ENCODE data around the gene RRP1. TPM values are rescaled to one million over a fixed set of nuclear protein-coding genes. Genes with fewer than 3 reads are reported as not detected.

Gene RRP1
- total RNA-seq, 1 donor from 2014 or later = 19.0 TPM

DNA sequence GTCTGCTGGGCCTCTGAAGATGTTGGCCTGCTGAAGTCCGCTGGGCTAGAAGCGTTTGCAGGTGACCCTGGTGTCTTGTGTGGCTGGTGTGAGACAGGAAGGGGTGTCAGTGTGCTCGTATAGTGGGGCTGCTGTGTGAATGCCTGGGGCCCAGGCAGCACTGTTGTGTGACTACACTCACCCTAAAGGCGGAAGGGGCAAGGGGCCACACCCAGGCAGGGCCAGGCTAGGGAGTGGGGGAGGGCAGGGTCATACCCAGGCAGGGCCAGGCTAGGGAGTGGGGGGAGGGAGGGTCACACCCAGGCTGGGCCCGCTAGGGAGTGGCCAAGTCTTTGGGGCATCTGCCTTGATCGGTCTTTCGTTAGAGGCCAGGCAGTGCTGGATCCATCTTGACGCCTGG lies 45.4 kb upstream of the RRP1 start:
- no peak overlapping the region for H3K4me3 ChIP-seq
- TF ChIP-seq, protein P1, sequence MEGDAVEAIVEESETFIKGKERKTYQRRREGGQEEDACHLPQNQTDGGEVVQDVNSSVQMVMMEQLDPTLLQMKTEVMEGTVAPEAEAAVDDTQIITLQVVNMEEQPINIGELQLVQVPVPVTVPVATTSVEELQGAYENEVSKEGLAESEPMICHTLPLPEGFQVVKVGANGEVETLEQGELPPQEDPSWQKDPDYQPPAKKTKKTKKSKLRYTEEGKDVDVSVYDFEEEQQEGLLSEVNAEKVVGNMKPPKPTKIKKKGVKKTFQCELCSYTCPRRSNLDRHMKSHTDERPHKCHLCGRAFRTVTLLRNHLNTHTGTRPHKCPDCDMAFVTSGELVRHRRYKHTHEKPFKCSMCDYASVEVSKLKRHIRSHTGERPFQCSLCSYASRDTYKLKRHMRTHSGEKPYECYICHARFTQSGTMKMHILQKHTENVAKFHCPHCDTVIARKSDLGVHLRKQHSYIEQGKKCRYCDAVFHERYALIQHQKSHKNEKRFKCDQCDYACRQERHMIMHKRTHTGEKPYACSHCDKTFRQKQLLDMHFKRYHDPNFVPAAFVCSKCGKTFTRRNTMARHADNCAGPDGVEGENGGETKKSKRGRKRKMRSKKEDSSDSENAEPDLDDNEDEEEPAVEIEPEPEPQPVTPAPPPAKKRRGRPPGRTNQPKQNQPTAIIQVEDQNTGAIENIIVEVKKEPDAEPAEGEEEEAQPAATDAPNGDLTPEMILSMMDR (IDR thresholded peaks at IDR 0.05) = no peak
- peaks cover 58% of the 10 kb centered on the region for H3K36me3 ChIP-seq
- ATAC-seq (peak; percentile 41), DNase-seq (no peak)
- no peak overlapping the region for H3K27ac ChIP-seq
- intact Hi-C loops (cut with DNase I) = no loop called here
- H3K4me1 ChIP-seq = no peaks in the 10 kb centered on the region
- no peaks in the 10 kb centered on the region for H3K9me3 ChIP-seq
- H3K27me3 ChIP-seq = no peaks in the 10 kb centered on the region

DNA sequence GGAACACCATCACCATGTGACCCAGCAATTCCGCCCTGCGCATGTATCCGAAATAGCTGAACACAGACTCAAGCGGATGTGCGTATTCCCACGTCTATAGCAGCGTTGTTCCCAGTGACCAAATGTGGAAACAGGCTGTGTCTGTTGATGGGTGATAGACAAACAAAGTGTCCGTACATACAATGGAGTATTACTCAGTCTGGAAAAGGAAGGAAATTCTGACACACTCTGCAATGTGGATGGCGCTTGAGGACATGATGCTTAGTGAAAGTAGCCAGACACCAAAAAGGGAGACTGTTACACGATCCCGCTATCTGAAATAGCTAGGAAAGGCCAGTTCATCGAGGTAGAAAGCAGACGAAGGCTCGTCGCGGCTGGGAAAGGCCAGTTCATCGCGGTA lies 44.7 kb upstream of the RRP1 start:
- Histone ChIP-seq H3K9me3 (no peaks in the 10 kb centered on the region), H3K36me3 (peaks cover 66% of the 10 kb centered on the region)

DNA sequence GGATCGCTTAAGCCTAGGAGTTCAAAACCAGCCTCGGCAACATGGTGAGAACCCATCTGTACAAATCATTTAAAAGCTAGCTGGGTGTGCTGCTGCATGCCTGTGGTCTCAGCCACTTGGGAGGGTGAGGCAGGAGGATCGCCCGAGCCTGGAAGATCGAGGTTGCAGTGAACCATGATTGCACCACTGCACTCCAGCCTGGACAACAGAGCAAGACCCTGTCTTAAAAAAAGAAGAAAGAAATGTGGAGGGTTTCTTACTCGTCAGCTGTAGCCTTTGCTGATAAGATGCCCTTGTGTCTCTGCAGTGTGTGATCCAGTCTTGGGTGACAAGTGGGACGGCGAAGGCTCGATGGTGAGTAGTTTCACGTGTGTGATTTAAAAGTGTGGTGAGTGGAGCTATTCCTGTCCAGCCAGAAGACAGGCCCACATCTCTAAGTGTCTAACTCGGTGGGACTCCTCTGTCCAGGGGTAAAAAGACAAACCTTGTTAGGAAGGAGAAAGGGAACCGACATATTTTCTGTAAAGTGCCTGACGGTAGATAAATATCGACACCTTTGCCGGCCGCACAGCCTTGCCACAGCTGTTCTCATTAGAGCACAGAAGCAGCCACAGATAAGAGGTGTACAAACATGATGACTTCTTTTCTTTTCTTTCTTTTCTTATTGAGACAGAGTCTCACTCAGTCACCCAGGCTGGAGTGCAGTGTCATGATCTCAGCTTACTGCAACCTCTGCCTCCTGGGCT lies 43.4 kb upstream of the RRP1 start:
- H3K4me1 ChIP-seq = no peaks in the 10 kb centered on the region
- intact Hi-C loops (cut with DNase I) = no loop called here
- H3K4me3 ChIP-seq = no peak overlapping the region
- no peaks in the 10 kb centered on the region for H3K9me3 ChIP-seq
- no peaks in the 10 kb centered on the region for H3K27me3 ChIP-seq
- TF ChIP-seq, protein P1 (IDR thresholded peaks at IDR 0.05) = no peak
- no peak for DNase-seq
- H3K36me3 ChIP-seq = peaks cover 72% of the 10 kb centered on the region
- no peak overlapping the region for H3K27ac ChIP-seq
- ATAC-seq = no peak

More for the DNA sequence above, 44.7 kb upstream of the RRP1 start:
- intact Hi-C loops (cut with DNase I) = no loop called here
- TF ChIP-seq, protein P1 (IDR thresholded peaks at IDR 0.05) = no peak
- Histone ChIP-seq H3K27me3 (no peaks in the 10 kb centered on the region), H3K4me1 (no peaks in the 10 kb centered on the region), H3K4me3 (no peak overlapping the region), H3K27ac (no peak overlapping the region)
- ATAC-seq = no peak
- DNase-seq = no peak

DNA sequence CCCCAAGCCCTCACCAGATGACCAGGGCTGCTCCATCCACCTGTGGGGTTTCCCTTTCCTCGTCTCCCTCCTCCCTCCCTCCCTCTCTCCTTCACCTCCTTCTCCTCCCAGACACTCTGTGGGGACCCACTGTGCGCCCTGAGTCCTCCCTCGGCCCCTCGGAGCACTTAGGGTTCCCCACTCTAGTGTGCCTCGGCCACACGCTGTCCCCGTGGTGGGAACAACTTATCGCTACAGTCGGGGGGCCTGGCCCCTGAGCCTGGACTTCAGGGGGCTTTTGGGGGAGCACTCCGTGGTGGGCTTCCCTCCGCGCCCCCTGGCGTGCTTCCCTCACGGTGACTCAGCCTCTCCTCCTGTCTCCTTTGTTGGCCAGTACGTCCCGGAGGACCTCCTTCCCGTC lies 40.8 kb upstream of the RRP1 start:
- intact Hi-C loops (cut with DNase I) = no loop called here
- Histone ChIP-seq H3K4me1 (no peaks in the 10 kb centered on the region), H3K36me3 (peaks cover 89% of the 10 kb centered on the region), H3K9me3 (no peaks in the 10 kb centered on the region), H3K27ac (no peak overlapping the region), H3K4me3 (no peak overlapping the region), H3K27me3 (no peaks in the 10 kb centered on the region)
- ATAC-seq = no peak
- no peak for DNase-seq
- TF ChIP-seq, protein P1 (IDR thresholded peaks at IDR 0.05) = no peak

DNA sequence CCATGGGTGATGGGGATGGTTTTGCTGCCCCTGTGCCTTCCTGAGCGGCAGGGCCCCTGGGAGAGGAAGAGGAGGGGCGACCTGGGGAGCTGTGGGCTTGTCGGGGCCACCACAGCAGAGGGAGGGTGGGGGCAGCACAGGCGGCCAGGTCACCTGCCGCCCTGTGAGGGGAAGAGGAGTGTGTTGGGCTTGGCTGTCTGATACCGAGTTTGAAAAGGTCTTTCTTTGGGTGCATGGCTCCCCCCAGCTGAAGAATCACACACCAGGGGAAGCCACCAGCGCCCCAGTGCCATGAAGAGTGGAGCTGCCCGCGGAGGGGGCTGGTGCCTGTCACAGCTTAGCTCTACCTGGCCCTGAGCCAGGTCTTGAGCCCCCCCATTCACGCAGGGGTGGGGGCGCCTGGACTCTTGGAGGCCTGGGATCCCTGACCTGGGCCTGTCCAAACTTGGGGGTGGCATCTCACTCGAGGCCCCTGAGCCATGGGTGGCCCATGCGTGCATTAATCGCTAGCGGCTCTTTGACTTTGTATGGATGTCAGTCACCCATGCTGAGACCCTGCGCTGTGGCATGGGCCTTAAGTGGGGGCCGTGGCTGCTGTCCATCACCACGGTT lies 39.6 kb upstream of the RRP1 start:
- H3K27ac ChIP-seq = no peak overlapping the region
- peaks cover 90% of the 10 kb centered on the region for H3K36me3 ChIP-seq
- no peak overlapping the region for H3K4me3 ChIP-seq
- no peaks in the 10 kb centered on the region for H3K4me1 ChIP-seq
- H3K27me3 ChIP-seq = no peaks in the 10 kb centered on the region
- TF ChIP-seq, protein P1 (IDR thresholded peaks at IDR 0.05) = no peak
- DNase-seq (no peak), ATAC-seq (no peak)
- no peaks in the 10 kb centered on the region for H3K9me3 ChIP-seq
- intact Hi-C loops (cut with DNase I) = no loop called here

Measured in upper lobe of right lung (tissue), 1 donor.